Caco-2 (cell line): ENCODE measurements around the gene JTB. TPM values are rescaled to one million over a fixed set of nuclear protein-coding genes. Genes with fewer than 3 reads are reported as not detected.

Source experiments
- BruUV-seq: library from RNA; stranded (reverse); fragments of 400-500 nt; replicated peaks from 2 replicates; lab custom pipeline; 2021; lab: Mats Ljungman, UMichigan
- CTCF ChIA-PET: fragments of 300-600 bp; sonication (Branson Sonifier 250); formaldehyde crosslinking; loops from one replicate; lab custom pipeline; 2022; ENCODE audit warnings: antibody characterized with exemption; lab: Charles Lee
- POLR2A ChIA-PET: fragments of 300-600 bp; sonication (Branson Sonifier 250); formaldehyde crosslinking; loops from one replicate; lab custom pipeline; 2022; ENCODE audit warnings: antibody characterized with exemption; lab: Charles Lee
- DNase-seq, 2 experiments: peaks; one replicate each; pipeline versions ENCODE4 v3.0.0 to v3.0.0-alpha.2; 2020 to 2022
- H3K27me3 ChIP-seq: replicated peaks from 2 replicates; pipeline ENCODE4 v1.6.0; 2011; ENCODE audit warnings: low read length; ENCODE audit not compliant: control insufficient read depth, insufficient read depth
- H3K36me3 ChIP-seq: 2 replicates; pipeline ENCODE4 v1.5.1; 2011; ENCODE audit warnings: low read length; ENCODE audit not compliant: control insufficient read depth, insufficient read depth
- H3K4me1 ChIP-seq: fragments of 250-450 bp; sonication (Bioruptor Pico); 2 replicates; pipeline ENCODE4 v1.5.1; 2020; ENCODE audit warnings: mild to moderate bottlenecking
- H3K4me3 ChIP-seq: 2 replicates; pipeline ENCODE4 v1.5.1; 2011; ENCODE audit warnings: low read depth, mild to moderate bottlenecking, control low read depth, low read length
- H3K9me3 ChIP-seq: fragments of 250-450 bp; sonication (Bioruptor Pico); 2 replicates; pipeline ENCODE4 v1.5.1; 2020; ENCODE audit warnings: mild to moderate bottlenecking, moderate library complexity
- H3K27ac Mint-ChIP-seq: one replicate; pipeline ENCODE4 v1.8.0; 2022; ENCODE audit warnings: mixed read lengths; ENCODE audit not compliant: unreplicated experiment
- H3K27me3 Mint-ChIP-seq: one replicate; pipeline ENCODE4 v1.8.0; 2022; ENCODE audit warnings: mixed read lengths; ENCODE audit not compliant: insufficient read depth, unreplicated experiment
- H3K36me3 Mint-ChIP-seq: one replicate; pipeline ENCODE4 v1.8.0; 2022; ENCODE audit warnings: mild to moderate bottlenecking, mixed read lengths; ENCODE audit not compliant: insufficient read depth, unreplicated experiment
- H3K4me1 Mint-ChIP-seq: one replicate; pipeline ENCODE4 v1.8.0; 2022; ENCODE audit warnings: low read depth, mixed read lengths; ENCODE audit not compliant: unreplicated experiment
- H3K4me3 Mint-ChIP-seq: one replicate; pipeline ENCODE4 v1.8.0; 2022; ENCODE audit warnings: mild to moderate bottlenecking, moderate library complexity, mixed read lengths; ENCODE audit not compliant: unreplicated experiment
- H3K9me3 Mint-ChIP-seq: one replicate; pipeline ENCODE4 v1.8.0; 2022; ENCODE audit warnings: mixed read lengths; ENCODE audit not compliant: unreplicated experiment
- CTCF ChIP-seq, 2 experiments: fragments of 200-600 bp in 1 of 2; IDR thresholded peaks; 1 replicate in 1 of 2; 2 replicates in 1 of 2; pipeline versions ENCODE4 v1.5.1 to v1.8.0; 2011 to 2022; ENCODE audit warnings: antibody characterized with exemption in 1 of 2, control low read depth in 1 of 2, inconsistent platforms in 1 of 2, low read depth in 1 of 2, low read length in 1 of 2, mild to moderate bottlenecking in 1 of 2, moderate library complexity in 1 of 2; ENCODE audit not compliant: insufficient read depth in 1 of 2, severe bottlenecking in 1 of 2, unreplicated experiment in 1 of 2
- intact Hi-C: fragments of 100-400 bp; cut with micrococcal nuclease; formaldehyde crosslinking; loops from one replicate; pipeline ENCODE4 v1.10.0; 2022; ENCODE audit not compliant: unreplicated experiment
- total RNA-seq: library from RNA; stranded (reverse); gene quantifications from 2 replicates; pipeline ENCODE4 v1.2.3, GENCODE V29; 2022

JTB gene
- total RNA-seq, 1 experiment from 2014 or later, result 123 TPM

- ChIA-PET CTCF (no interaction called here), POLR2A (interaction anchor here (0.5 to 1.3 kb wide), 2 partner anchors 10 to 15 kb away, joined by 3 to 6 read pairs; partner anchors contain the start of genes CRTC2 and SLC39A1)
- Histone ChIP-seq H3K36me3 (no peaks in the 10 kb centered on the region), H3K4me3 (no peak overlapping the region), H3K9me3 (no peaks in the 10 kb centered on the region), H3K4me1 (peaks cover 8% of the 10 kb centered on the region), H3K27me3 (no peaks in the 10 kb centered on the region)
- no peak for TF ChIP-seq CTCF (IDR thresholded peaks at IDR 0.05; ENCODE audit: insufficient read depth in 1 of 2, low read depth in 1 of 2, low read length in 1 of 2, severe bottlenecking in 1 of 2, unreplicated experiment in 1 of 2)
- H3K4me1 Mint-ChIP-seq, result peaks cover 6% of the 10 kb centered on the region
- no peaks in the 10 kb centered on the region for H3K27me3 Mint-ChIP-seq
- H3K36me3 Mint-ChIP-seq, result peaks cover 42% of the 10 kb centered on the region
- H3K9me3 Mint-ChIP-seq, result no peaks in the 10 kb centered on the region
- H3K27ac Mint-ChIP-seq, result peak overlapping the region; percentile 42
- BruUV-seq, result no TSS peak
- no peak overlapping the region for H3K4me3 Mint-ChIP-seq
- intact Hi-C loops, result no loop called here
- DNase-seq, result no peak
These were observed 4.4 kb downstream of the JTB start for GRCh38 chr1:153973071-153973470.

- H3K4me3 Mint-ChIP-seq, result no peak overlapping the region
- ChIA-PET POLR2A (no interaction called here), CTCF (no interaction called here)
- peaks cover 48% of the 10 kb centered on the region for H3K36me3 Mint-ChIP-seq
- TF ChIP-seq CTCF (IDR thresholded peaks at IDR 0.05; ENCODE audit: insufficient read depth in 1 of 2, low read depth in 1 of 2, low read length in 1 of 2, severe bottlenecking in 1 of 2, unreplicated experiment in 1 of 2), result no peak
- Histone ChIP-seq H3K4me3 (no peak overlapping the region), H3K9me3 (no peaks in the 10 kb centered on the region), H3K27me3 (no peaks in the 10 kb centered on the region), H3K4me1 (peaks cover 9% of the 10 kb centered on the region; the same call in 1 of the 2 replicates), H3K36me3 (no peaks in the 10 kb centered on the region)
- H3K27me3 Mint-ChIP-seq, result no peaks in the 10 kb centered on the region
- H3K27ac Mint-ChIP-seq, result no peak overlapping the region
- DNase-seq, result no peak
- intact Hi-C loops, result no loop called here
- H3K4me1 Mint-ChIP-seq, result peaks cover 7% of the 10 kb centered on the region
- BruUV-seq, result no TSS peak
- H3K9me3 Mint-ChIP-seq, result no peaks in the 10 kb centered on the region
These were observed 7.1 kb downstream of the JTB start for GRCh38 chr1:153970346-153970745.

- peak overlapping the region; percentile 81 for H3K4me3 Mint-ChIP-seq
- H3K27me3 Mint-ChIP-seq, result no peaks in the 10 kb centered on the region
- CTCF ChIA-PET, result no interaction called here
- POLR2A ChIA-PET, result no interaction called here
- H3K36me3 Mint-ChIP-seq, result peaks cover 42% of the 10 kb centered on the region
- DNase-seq, result no peak
- TF ChIP-seq CTCF (IDR thresholded peaks at IDR 0.05; ENCODE audit: insufficient read depth in 1 of 2, low read depth in 1 of 2, low read length in 1 of 2, severe bottlenecking in 1 of 2, unreplicated experiment in 1 of 2), result no peak
- Histone ChIP-seq H3K9me3 (no peaks in the 10 kb centered on the region), H3K36me3 (no peaks in the 10 kb centered on the region), H3K4me1 (peaks cover 9% of the 10 kb centered on the region; the same call in 1 of the 2 replicates), H3K27me3 (no peaks in the 10 kb centered on the region), H3K4me3 (no peak overlapping the region; the same call in 1 of the 2 replicates)
- no peak overlapping the region for H3K27ac Mint-ChIP-seq
- intact Hi-C loops, result no loop called here
- BruUV-seq, result no TSS peak
- H3K4me1 Mint-ChIP-seq, result peaks cover 9% of the 10 kb centered on the region
- no peaks in the 10 kb centered on the region for H3K9me3 Mint-ChIP-seq
These were observed 8.5 kb downstream of the JTB start for GRCh38 chr1:153968972-153969371.
